GM19238 (cell line): ENCODE measurements around the gene SHD.

Experiments
- DNase-seq: peaks from one replicate; pipeline ENCODE4 v3.0.0; 2011; ENCODE audit warnings: low spot score; ENCODE audit not compliant: insufficient read length

The SHD gene

GRCh38 chr19:4298810-4299550 lies 19.9 kb downstream of the SHD start:
- DNase-seq = no peak

GRCh38 chr19:4300589-4300988 lies 21.5 kb downstream of the SHD start:
- DNase-seq = no peak

DNA sequence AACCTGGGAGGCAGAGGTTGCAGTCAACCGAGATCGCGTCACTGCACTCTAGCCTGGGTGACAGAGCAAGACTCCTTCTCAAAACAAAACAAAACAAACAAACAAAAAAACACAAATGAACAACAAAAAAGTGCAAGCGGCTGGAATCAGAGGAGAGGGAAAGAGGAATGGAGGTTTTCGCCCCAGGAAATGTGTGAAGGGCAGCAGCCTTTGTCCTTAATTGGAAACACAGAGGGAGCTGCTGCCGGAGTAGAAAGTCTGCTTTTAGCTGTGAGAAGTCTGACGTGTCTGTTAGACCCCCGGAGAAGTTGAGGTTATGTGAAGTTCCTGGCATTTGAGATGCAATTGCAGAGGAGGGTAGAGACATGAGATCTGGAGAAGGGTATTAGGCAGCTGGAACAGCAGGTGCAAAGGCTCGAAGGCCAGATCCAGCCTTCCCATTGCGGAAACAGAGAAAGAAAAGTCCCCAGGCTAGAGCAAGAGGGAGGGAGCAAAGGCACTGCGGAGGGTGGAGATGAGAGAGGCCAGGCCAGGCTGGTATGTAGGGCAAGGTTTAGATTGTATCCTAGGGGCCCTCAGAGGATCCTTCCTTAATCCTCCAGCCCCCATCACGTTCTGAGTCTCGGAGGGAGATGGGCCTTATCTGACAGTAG lies 22.6 kb downstream of the SHD start:
- no peak for DNase-seq

DNA sequence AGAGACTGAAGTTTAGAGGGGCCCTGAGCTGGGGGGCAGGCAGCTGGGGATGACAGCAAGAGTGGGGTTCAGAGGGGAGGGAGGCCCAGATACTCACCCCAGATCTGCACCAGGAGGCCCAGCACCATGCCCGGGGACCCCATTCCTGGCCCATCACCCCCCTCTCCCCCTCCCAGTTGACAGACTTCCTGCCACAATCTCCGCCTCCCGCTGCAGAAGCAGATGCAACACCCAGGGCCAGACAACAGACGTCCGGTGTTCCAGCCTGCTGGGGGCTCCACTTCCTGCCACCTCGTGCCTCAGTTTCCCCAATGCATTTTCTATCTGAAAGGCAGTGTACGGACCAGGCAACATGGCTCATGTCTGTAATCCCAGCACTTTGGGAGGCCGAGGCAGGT lies 23.2 kb downstream of the SHD start, which contains the start of gene TMIGD2:
Gene TMIGD2 (minus strand): TSS at position 147 of the 398 bp plus-strand sequence. CDS start 4 bp downstream, at position 143.
- no peak for DNase-seq

GRCh38 chr19:4303819-4304537 lies 24.9 kb downstream of the SHD start:
- no peak for DNase-seq

DNA sequence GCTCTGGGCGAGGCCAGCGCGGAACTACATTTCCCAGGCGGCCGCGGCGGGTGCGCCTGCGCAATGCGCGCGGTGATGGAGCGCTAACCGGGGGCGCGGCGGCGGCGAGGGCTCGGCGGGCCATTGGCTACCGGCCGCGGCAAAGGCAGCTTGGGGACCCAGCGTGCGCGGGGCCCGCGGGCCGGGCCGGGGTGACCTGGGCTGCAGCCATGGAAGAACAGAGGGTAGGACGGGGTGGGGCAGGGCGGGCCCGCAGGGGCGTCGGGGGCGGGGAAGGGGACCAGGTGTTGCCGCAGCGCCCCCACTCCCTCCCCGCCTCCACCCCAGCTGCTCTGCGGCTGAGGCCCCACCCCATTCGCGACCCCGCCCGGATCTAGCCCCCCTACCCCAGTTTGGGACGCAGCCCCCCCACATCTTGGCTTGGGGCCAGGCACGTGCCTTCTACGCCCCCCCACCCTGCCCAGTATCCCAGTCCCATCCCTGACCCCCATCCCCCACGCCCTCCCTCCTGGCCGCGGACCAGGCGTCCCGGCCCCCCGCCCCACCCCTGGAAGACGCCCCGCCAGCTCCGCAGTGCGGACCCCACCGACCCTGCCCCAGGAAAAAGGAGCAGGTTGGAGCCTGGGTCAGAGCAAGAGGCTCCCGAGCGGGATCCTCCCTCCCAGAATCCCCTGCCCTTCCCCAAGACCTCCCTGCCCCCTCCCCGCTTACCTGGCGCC lies 25.6 kb downstream of the SHD start, which contains the start of gene FSD1:
Gene FSD1 (plus strand): TSS at position 61 of the 719 bp plus-strand sequence. CDS start 149 bp downstream, at position 210.
- DNase-seq = peak; percentile 93

DNA sequence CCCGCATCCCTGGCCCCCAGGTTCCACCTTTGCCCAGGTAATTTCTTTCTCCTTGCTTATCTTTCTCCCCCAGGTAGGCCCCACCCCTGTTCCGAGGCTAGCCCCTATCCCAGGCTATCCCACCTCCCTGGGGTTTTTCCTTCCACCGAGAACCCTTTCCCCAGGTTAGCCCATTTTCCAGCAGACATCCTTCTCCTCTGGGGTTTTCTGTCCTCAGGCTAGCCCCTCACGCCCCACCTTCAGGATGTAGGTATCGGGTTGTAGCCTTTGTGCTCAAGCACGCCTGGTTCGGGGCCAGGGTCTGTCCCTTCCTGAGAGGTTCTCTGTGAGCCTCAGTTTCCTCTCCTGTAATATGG lies 26.2 kb downstream of the SHD start:
- DNase-seq = no peak

- DNase-seq = no peak
Measured at GRCh38 chr19:4305659-4306058, 26.6 kb downstream of the SHD start.

DNA sequence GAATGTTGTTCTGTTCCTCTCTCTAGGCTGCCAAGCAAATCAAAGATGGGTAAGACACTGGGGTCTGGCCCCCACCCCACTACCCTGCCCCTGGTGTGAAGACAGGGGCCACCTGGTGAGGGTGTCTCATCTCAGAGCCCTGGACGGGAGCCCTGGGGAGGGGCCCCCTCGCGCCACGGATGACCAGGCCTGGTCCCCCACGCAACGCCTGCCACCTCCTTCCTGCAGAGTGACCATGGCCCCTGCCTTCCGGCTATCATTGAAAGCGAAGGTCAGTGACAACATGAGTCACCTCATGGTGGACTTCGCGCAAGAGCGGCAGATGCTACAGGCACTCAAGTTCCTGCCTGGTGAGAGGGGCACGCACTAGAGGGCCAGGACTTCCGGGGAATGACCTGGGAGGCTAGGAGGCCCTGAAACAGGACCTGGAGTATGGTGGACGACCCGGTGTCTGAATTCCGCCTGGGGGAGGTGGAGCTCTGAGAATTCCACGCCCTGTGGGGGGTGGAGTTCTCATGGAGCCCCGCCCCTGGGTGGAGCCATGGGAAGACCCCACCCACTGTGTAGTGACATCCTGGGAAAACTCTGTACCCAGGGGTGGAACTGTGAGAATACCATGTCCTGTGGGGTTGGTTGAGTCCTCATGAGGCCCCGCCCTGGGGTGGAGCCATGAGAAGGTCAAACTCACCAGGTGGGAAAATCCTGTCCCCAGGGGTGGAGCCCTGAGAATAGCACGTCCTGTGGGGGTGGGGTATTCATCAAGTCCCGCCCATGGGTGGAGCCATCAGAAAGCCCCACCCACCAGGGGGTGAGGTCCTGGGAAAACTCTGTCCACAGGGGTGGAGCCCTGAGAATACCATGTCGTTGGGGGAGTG lies 31.4 kb downstream of the SHD start:
- no peak for DNase-seq

- DNase-seq = no peak
Measured at GRCh38 chr19:4313847-4314490, 34.9 kb downstream of the SHD start.

DNA sequence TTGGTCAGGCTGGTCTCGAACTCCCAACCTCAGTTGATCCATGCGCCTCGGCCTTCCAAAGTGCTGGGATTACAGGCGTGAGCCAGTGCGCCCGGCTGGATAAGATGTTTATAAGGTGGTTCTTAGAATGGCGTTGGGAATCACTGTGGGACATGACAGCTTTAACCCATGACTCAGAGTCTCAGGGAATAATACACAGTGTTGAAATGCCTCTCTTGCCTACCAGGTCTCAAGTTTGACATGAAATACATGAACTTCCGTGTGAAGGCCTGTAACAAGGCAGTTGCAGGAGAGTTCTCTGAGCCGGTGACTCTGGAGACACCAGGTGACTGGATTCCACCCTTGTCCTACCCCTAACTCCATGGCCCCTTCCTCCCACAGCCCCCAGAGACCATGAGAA lies 37.9 kb downstream of the SHD start:
- DNase-seq = no peak

DNA sequence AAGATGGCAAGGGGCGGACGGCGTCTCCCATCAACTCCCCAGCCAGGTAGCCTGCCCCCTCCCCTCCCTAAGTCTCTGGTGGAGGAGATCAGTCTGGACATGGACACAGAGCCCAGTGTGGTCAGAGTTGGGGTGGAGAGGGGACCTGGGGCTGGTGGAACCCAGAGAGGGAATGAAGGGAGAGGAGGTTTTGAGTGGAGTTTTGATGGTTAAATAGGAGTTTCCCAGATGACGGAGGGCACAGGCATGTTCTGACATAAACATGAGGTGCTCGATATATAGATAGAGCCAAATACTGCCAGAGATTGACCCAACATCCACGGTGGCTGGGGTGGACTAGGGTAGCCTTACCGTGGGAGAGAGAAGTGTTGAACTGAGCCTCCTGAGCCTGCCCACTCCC lies 39.4 kb downstream of the SHD start:
- no peak for DNase-seq

DNA sequence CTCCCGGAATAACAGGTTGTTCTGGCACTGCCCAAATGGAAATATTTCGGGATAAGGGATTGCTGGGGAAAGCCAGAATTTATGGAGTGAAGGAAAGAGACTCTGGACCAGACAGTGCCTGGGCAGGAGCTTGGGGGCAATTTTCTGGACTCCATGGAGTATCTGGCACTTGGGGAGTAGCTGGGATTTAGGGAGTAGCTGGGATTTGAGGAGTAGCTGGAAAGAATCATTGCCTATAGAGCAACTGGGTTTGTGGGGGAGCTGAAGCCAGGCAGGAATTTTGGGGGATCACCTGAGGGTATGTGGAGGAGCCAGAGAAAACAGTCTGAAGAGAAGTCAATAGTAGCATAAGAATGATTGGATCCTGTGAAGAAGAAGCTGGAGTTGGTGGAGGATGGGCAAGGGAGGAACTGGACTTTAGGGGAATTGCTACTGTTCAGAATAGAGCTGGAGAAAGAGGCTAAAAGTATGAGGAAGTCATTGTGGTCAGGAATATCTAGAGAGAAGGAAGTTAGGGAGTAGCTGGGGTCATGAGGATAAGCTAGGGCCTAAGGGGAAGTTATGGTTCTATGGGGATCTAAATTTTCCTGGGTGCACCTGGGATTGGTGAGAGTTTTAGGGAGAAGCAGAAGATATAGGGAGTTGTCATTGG lies 40.1 kb downstream of the SHD start:
- no peak for DNase-seq

GRCh38 chr19:4320419-4320818 lies 41.4 kb downstream of the SHD start:
- DNase-seq = no peak

DNA sequence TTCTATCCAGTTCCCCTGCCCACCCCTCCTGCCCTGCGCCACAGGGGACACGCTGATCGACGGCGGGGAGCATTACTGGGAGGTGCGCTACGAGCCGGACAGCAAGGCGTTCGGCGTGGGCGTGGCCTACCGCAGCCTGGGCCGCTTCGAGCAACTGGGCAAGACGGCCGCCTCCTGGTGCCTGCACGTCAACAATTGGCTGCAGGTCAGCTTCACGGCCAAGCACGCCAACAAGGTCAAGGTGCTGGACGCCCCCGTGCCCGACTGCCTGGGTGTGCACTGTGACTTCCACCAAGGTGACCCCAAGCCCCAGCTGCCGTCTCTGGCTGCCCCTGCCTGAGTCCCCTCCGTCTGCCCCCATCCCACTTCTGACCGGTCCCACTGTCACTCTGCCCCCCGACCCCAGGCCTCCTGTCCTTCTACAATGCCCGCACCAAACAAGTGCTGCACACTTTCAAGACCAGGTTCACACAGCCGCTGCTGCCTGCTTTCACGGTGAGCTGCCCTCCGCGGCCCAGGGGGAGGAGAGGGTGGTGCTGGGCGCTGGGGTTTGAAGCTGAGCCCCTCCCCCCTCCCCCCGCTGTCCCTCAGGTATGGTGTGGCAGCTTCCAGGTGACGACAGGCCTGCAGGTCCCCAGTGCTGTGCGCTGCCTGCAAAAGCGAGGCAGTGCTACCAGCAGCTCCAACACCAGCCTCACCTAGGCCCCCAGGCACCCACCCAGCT lies 44.0 kb downstream of the SHD start:
- no peak for DNase-seq

- DNase-seq = no peak
Measured at GRCh38 chr19:4323692-4324091, 44.6 kb downstream of the SHD start.

DNA sequence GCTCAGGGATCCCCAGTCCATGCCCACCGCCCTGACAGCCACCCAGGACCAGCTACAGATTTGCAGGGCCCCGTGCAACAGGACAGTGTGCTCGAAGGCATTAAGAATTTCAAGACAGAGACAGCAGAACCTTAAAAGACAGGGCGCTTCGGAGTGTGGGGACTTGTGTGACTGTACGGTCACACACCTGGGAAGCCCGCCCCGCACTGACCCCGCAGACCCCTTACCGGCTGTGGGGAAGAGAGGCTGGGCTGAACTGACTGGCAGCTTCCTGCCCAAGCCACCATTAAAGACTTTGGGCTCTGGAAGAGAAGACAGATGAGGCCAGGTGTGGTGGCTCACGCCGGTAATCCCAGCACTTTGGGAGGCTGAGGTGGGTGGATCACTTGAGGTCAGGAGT lies 45.2 kb downstream of the SHD start:
- DNase-seq = no peak

DNA sequence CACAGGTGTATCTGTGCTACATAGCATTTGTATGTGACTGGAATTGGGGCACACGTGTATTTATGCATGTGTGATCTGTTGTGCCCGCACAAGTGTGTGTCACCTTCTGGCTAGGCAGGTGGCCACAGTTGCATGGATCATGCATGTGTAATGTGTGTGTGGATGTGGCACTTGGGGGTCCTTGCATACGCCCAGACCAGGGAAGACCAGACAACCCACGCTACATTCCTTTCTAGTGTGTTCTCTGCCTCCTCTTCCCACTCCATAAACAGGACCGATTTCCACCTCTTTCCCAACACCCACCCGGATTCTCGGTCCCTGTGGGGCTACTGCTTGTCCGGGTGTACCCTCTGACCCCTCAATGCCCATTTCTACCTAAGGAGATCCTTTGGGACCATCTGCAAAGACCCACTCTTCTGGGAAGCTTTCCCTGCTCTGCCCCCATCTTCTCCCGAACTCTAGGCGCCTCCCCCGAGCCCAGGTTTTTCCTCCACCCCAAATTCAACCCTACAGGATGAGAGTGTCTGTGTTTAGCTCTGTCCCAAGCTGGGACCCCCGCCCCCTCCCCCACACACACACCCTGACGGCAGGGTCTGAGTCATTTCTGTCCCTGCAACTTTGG lies 47.3 kb downstream of the SHD start:
- no peak for DNase-seq

- DNase-seq = no peak
Measured at GRCh38 chr19:4326837-4327251, 47.8 kb downstream of the SHD start.
